ENCODE results near the gene KAZN.

Gene KAZN

DNA sequence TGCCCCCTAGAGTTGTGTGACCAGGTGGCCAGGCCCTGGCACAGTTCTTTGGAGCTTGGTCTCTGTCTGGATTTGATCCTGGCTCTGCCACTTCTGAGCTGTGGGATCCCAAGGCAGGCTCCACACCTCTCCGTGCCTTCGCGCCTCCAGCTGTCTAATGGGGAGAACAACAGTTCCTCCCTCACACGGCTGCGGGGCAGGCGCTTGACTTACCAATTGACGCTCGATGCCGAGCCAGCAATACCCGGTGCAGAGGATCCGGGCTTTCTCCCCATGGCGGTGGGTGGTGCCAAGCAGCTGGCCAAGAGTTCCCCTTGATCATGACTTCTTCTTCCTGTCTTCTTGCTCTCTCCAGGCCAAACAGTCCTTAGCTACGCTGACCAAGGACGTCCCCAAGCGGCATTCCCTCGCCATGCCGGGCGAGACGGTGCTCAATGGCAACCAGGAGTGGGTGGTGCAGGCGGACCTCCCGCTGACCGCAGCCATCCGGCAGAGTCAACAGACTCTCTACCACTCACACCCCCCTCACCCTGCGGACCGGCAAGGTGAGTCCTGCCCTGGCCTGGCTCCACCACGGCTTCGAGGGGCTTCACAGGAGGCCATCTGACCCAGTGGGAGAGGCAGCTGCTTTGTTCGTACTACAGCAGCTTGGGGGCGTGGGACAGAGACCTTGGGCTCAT, 457.4 kb downstream of the KAZN start:
- DNase-seq, result no peak

DNA sequence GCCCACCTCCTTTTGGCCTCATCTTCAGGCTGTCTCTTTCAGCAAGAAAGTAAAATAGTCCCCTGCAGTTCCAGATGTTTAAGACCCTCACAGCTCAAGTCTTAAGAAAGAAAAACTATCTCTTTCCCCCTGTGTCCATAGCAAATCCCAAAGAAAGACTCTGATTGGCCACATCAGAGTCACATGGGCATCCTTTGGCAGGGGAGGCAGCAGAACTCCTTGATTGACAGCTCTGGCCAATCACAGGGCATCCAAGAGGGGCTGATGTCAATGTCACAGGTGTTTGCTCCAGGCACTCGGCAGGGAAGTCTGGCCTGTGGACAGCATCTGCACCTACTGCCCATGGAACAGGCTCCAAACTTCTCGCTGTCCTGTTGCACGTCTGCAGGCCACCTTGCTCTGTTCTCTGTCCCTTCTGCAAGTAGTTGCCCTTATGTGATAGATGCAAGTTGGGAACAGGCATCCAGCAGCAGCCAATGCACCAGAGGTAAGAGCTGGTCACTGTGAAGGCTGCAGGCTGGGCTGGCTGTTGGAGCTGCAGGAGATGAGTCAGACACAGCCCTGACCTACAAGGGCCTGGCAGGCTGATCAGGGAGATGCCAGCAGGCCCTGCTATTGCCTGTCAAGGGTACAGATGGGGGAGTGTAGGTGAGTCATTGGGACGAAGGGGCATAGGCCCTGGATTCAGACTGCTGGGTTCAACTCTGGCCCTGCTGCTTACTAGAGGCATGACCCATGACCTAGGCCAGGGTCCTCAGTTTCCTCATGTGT, 458.2 kb downstream of the KAZN start:
- no peak for DNase-seq

DNA sequence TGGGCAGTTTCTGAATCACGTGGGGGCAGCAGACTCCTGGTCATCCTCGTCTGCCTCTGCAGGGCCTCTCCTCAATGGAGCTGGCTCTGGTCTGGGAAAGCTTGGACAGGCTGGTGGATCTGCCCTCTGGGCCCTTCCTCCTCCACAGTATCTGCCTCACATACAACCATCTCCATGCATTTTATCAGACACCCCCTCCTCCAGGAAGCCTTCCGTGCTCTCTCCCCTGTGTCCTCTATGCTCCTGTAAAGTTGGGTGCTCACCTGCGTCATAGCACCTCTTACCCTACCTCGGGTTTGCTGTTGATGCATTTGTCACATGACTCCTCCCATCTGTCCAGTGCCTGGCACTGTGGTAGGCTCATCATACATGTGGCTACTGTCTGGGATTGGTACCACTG, 459.3 kb downstream of the KAZN start:
- DNase-seq, result no peak

DNA sequence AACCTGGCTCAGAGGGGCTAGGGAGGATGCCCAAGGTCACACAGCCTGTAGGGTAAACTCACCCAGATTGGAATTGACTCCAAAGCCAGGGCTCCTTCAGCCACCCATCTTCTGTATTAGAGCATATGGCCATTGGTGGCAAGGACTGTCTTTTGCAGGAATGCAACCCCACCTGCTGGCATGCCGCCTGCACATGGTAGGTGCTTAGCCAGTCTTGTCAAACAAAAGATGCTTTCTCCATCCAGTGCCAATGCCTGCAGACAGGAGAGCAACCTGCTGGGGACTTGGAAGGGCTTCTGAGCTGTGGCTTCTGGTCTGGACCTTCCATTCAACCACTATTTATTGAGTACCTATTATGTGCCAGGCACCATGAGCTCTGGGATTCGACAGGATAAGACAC, 459.8 kb downstream of the KAZN start:
- no peak for DNase-seq

DNA sequence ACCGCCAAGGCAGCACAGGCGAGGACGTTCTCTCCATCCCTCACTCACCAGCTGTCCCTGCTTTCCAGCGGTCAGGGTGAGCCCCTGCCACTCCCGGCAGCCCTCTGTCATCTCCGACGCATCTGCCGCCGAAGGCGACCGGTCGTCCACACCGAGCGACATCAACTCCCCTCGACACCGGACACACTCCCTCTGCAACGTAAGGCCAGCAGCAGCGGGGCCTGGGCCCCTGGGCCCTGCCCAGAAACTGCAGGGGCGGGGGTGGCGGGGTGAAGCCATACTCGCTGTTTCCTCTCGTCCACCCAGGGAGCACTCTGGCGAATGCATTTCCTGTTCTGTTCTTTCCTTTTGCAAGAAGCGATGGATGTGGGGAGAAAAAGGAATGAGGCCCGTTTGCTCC, 461.6 kb downstream of the KAZN start:
- no peak for DNase-seq

DNA sequence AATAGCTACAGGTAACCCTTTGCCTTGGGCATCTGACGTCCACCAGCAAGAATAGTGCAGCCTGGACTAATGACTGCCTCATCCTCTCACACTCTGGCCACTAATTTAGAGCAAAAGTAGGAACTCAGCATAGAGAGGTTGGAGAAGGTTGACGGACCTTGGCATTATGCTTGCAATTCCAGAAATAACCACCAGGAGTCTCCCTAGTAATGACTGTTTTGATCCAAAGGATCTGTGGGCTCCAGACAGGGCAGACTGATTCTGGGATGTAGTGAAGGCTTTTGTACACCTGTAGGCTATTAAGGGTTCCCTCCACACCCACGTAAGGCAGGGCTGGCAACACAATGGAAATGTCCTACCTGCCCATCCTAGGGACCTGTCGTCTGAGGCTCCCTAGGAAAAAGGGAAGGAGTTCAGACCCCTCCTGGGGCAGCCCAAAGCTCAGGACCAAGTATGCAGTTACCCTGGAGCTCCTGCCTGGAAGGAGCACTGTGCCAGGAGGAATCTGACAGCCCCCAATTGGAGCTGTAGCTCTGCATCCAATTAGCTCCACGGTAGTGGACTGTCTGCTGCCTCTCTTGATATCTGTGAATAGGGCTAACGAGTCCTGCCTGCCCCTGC, 464.1 kb downstream of the KAZN start:
- DNase-seq, result no peak

DNA sequence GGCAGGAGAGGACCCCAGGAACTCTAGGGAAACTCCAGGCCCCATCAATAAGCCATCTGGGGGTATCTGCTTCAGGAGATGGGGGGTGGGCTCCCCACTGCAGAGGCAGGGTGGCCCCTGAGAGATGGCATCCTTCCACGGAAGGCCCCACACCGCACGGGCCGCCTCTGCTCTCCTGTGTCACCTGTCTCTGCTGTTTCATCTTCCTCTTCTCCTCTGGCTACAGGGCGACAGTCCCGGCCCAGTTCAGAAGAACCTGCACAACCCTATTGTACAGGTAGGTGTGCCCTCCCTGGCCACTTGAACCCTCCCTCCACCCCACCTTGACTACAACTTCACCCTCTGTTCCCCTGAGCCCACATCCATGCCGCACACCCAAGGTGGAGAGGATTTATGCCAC, 464.9 kb downstream of the KAZN start:
- no peak for DNase-seq

DNA sequence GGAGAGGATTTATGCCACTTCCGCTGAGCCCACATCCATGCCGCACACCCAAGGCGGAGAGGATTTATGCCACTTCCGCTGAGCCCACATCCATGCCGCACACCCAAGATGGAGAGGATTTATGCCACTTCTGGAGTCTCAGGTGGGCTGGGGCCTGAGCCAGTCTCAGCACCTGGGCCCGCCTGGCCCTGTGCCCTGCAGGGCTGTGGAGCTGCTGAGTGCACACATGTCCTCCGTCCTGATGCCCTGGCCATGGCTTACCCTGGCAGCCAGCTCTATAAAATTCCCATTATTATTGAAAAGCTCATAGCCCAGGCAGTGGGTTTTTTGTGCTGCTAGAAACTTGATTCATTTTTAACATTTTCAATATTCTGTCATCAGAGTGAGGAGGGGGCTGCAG, 465.3 kb downstream of the KAZN start:
- DNase-seq, result no peak

DNA sequence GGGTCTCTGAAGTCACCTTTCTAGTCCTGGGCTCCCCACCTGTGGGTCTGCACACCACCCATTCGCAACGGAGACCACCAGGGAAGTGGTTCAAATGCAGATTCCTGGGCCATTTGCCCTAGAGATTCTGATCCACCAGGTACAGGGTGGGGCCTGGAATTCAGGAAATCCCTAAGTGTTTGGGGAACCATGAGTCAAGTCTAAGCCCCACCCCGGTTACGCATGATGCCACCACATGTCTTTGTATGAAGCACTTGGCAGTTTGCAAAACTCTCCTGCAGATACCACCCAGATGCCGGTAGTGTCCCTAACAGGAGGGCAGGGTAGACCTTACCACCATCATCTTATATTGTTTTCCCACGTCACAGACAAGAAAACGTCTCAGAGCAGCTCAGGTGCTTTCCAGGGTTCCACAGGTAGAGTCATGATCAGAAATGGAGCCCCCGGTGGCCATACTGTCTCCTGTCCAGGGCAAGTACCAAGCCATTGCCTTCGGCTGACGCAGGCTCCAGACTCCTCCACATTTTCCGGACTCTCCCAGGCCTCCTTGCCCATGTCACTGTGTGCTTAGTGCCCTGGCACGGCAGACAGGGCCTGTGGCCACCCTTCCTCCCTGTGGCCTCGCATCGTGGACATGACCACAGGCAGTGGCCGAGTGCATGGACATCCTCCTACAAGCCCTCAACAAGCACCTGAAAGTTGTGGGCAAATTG, 465.9 kb downstream of the KAZN start:
- no peak for DNase-seq

DNA sequence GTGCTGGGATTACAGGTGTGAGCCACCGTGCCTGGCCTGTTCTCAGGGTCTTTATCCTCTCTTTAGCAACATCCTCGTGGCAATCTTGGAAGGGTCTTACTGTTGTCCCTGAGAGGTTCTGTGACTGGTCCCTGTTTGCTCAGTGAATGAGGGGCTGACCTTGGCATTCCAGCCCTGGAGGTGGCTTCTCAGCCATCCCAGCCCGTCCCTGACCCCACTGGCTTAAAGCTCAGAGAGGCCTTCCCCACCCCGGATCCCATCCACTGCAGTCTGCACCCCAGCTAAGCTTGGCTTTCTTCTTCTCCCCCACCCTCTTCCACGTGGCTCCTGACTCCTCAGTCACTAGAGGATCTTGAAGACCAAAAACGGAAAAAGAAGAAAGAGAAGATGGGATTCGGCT, 466.8 kb downstream of the KAZN start:
- DNase-seq, result no peak

DNA sequence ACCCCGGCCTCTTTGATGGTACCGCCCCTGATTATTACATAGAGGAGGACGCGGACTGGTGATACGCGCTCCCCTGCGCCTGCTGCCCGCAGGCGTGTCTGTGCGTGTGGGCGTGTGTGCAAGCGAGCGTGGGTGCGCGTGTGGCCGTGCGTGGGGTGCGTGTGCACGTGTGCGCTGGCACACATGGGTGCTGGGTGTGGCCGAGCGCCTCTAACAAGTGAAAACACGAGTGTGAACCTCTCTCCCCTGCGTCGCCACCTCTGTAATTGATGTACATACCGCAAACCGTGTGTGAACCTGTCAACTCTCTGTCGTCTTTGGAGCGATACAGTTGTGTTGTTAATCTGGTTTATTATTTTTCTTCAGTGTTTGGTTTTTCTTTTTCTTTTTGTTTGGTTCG, 467.3 kb downstream of the KAZN start:
- DNase-seq, result no peak

DNA sequence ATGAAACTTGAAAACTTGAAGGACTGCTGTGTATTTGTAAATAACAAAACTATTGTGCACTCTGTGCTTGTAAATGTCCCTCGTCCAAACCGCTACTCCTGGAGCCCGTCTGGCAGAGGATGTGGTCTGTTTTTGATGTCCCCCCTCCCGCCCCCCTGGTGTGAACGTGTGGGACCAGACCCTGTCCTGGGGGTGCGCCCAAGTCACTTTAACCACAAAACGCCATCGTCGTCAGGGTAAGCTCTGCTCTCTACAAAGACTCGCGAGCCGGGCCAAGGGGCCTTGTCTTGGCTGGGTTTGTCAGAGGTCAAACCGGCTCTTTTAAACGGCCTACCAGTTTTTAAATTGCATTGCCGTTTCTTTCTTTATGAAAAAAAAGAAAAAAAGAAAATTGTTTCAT, 467.7 kb downstream of the KAZN start:
- DNase-seq, result no peak

DNA sequence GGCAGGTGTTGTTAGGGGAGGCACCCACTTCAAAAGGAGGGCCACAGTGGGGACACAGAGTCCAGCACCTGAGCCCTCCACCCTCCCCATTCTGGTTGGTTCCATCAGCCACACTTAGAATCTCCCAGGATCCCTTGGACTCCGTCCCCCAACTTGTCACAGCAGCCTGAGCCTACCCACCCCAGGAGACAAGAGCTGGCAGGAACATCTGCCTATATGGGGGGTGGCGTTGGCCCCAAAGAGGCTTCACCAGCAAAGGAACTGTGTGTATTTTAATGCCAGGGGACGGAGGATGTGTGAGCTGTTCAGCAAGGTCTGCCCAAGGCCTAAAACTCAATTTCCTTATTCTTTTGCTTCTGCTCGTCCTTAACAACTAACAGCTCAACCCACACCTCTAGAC, 468.7 kb downstream of the KAZN start:
- DNase-seq, result no peak

DNA sequence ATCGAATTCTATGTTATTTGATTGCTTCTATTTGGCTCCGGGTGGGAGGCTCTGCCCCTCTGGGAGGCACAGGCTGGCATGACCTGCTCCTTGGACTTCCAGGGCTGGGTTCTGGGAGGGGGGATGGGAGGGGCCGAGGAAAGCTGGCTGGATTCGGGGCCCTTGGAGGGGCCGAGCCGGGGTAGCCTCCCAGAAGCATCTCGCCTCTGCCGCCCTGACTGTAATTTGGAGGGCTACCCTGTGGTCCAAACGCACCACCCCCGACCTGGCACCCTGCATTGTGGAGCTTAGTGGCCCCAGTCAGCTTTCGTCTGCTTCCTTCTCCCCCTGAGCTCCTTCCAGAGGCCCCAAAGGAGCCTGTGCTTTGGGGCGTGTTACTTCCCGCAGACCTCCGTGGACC, 469.7 kb downstream of the KAZN start:
- no peak for DNase-seq

DNA sequence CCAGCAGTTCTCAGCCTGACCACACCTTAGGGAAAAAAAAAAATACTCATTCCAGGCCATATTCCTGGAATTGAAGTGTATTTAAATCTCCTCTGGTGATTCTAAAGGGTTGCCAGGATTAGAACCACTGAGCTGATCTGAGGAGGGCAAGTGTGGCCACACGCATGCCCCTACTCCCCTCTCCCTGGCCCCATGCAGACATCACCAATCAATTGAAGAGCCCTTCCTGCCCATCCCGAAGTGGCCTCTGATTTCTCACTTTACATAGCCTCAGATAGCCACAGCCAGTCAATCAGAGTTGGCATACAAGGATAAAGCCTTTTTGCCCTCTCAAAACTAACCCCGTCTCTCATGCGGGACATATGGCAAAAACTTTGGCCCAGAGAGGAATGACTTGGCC, 470.5 kb downstream of the KAZN start:
- DNase-seq, result no peak

DNA sequence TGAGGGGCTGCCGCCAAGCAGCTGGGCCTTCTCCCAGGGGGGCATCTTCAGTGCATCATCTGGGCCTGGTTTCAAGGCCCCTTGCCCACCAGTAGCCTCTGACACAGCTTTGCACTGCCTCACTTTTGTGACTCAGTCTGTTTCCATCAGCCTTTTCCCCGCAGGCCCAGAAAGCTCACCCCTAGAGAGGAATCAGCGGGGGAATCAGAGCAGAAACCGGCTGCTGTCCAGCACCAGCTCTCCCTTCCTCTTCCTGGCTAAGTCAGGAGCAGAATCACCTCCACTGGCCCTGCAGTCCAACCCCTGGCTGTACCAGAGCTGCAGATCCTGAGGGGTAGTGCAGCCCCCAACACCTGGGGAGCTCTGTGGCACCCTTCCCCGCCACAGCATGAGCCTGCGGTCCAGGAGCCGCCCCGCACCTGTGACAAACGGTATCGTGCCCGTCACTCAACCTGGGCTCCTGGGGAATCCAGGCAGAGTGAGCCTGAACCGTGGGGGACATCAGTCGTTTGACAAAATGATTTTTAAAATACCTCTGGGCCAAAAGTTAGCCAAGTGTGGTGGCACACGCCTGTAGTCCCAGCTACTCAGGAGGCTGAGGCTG, 471.8 kb downstream of the KAZN start:
- no peak for DNase-seq

DNA sequence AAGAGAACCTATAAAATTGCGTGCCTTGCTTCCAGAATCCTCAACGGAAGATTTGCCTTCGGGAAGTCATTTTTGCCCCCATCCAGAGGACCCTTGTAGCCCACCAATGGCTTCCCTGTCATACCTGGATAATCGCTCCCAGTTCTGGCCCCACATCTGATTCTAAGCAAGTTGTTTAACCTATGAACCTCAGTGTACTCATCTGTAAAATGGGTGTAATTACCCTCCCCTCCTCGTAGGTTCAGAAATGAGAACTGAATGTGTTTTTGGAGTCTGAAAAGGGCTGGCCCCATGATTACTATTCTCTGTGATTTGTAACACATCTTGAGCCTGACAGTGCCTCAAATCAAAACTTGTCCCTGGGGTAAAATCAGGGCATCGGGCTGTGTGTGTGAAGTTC, 473.5 kb downstream of the KAZN start:
- no peak for DNase-seq

DNA sequence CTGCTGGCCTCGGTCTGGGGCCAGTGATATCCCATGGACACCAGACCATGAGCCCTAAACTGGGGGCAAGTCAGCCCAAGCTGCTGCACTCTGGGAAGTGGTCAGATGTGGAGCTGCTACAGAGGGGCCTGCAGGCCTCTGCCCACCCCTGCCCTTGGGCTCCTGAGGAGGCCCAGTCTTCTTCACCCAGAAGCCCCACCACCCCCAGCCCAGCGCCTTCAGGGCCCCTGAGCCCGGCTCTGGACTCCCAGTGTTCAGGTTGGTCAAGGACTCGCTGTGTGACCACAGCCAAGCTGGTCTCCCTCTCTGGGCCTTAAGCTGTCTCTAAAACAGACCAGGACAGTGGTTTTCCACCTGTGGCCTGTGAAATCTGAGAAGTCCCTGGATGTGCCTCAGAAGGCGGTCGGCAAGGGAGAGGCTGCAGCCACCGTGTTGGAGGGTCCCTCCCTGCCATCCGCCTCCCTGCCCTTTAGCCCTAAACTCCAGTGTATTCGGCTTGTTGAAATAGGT, 475.4 kb downstream of the KAZN start:
- DNase-seq, result no peak

DNA sequence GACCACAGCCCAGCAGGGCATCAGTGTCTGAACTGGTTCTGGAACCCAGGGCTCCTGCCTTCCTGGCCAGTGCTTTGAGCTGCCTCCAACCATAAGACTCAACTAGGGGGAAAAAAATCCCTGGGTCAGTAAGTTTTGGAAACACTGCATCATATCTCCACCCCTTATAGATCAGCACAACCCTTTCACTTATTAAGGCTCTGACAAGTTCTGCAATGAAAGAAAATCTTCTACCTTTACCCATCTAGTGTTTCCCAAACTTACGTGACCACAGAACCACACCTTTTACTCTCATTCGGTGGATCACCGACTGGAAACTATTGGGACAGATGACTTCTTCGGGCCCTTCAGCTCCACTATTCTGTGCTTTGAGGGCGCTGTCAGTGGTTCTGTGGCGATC, 476.7 kb downstream of the KAZN start:
- no peak for DNase-seq

DNA sequence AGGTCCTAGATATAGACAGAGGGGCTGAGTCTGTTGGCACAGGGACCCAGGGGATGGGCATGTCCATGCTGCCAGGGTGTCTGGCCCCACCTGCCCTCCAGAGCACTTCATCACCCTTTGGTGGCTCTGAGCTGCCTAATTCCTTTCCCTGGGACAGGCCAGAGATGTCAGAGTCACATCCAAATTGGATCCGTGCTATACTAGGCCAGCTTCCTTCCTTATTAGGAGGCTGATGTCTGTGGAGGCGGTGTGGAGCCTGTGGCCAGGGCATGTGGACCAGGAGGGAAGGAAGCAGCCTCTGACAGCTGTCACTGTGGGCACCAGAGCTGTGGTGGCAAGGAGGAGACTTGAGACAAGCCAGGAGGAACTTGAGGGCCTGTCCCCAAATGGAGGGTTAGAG, 477.3 kb downstream of the KAZN start:
- DNase-seq, result no peak

DNA sequence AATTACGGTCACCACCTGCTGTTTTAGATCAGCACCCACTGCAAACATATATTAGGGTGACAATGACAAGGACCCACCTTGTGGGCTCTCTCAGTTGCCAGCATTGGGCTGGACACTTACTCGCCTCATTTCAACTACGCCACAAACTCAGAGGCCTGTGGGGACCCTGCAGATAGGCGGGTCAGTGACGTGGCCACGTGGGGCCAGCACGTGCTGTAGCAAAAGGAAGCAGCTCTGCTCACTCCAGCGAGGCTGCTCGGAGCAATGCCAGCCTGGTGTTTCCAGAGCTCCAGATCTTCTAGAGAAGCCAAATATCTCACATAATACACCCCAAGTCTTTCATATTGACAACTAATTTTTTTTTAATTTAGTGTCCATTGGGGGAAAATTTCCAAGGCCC, 478.3 kb downstream of the KAZN start:
- no peak for DNase-seq

DNA sequence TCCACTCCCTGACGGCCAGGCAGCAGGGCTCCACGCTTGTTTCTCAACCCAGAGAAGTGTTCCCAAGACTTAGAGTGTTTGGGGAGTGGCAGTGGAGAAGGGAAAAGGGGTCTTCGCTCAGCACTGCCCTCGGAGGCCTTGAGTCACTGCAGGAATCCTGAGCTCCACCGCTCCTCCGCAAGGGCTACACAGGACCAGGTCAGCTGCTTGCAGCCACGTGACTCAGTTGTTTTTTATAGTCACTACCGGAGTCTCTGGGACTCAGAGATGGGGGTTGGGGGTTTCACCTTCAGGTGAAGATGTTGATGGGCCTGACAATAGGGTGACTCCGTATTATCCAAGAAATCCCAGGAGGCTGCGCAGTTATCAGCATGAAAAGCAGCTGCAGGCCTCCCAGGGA, 478.9 kb downstream of the KAZN start:
- DNase-seq, result no peak

DNA sequence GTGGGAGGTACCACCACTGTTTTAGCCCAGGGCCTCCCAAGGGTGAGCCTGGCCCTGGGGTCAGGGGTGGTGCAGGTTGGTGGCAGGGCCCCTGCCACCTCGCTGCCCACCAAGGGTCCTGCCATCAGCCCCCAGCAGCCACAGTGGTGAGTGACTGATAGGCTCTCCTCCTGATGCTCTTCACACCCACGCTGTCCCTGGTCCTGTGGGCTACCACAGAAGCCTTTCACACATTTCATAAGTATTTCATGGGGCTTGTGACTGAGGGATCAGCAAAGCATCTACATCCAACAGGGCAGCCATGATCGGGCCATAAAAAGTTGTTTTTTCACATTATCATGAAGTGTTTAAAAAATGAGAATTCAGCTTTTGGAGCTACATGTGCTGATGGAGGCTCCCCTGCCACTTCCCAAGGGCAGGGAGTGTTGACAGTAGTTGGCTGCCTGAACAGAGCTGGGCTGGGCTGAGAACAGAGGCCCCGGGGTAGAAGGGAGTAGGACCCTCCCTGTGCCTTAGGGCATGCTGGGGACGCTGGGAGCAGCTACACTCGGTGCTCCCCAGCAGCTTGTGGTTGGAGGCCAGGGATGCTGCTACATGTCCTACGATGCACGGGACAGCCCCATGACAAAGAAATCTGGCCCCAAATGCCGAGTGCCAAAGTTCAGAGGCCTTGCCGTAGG, 482.0 kb downstream of the KAZN start:
- no peak for DNase-seq

Data from NCI-H1105 (cell line).